Esophagus squamous epithelium (tissue), 5 donors: ENCODE data around the gene PTPRN2. TPM values are rescaled to one million over a fixed set of nuclear protein-coding genes. Genes with fewer than 3 reads are reported as not detected.

Experiments
- DNase-seq: peaks from one replicate; lab custom pipeline; 2025; lab: John Stamatoyannopoulos, UW
- H3K27ac ChIP-seq, 4 donors: fragments of 200-600 bp; sonication (generic); one replicate each; pipeline ENCODE4 v1.5.1; 2016 to 2019; ENCODE audit warnings: mild to moderate bottlenecking in 1 of 4
- H3K27me3 ChIP-seq, 4 donors: fragments of 200-600 bp; sonication (generic); 1 replicate in 3 of 4; 2 replicates in 1 of 4; pipeline versions ENCODE4 v1.5.1 to v1.6.0; 2017 to 2021; ENCODE audit warnings: antibody characterized with exemption in 1 of 4
- H3K36me3 ChIP-seq, 3 donors: fragments of 200-600 bp; sonication (generic); one replicate each; pipeline ENCODE4 v1.5.1; 2016 to 2019
- H3K4me1 ChIP-seq, 3 donors: fragments of 200-600 bp; sonication (generic); one replicate each; pipeline ENCODE4 v1.5.1; 2017 to 2019
- H3K4me3 ChIP-seq, 4 donors: fragments of 200-600 bp; sonication (generic); 1 replicate in 3 of 4; 2 replicates in 1 of 4; pipeline ENCODE4 v1.5.1; 2016 to 2019; ENCODE audit warnings: mild to moderate bottlenecking in 2 of 4, moderate library complexity in 1 of 4
- H3K9me3 ChIP-seq, 3 donors: fragments of 200-600 bp; sonication (generic); one replicate each; pipeline ENCODE4 v1.5.1; 2016 to 2019
- POLR2A ChIP-seq, 4 donors: fragments of 450-650 bp; IDR thresholded peaks; one replicate each; pipeline ENCODE4 v1.6.1; 2017; ENCODE audit warnings: antibody characterized with exemption in 4 of 4, mild to moderate bottlenecking in 4 of 4, moderate library complexity in 3 of 4
- WGBS, 2 donors: methylation state at CpG; one replicate each; pipeline ENCODE4 v1.1.5; 2018; 5-methylcytosine and 5-hydroxymethylcytosine counted together
- intact Hi-C: fragments of 100-400 bp; cut with DNase I; formaldehyde crosslinking; loops from one replicate; pipeline ENCODE4 v1.15.0; 2022
- total RNA-seq, 4 donors: library from RNA; depleted of rRNA; stranded (reverse); fragments of >200 nt; gene quantifications; one replicate each; pipeline ENCODE4 v1.1.0, GENCODE V29; 2016
- TF ChIP-seq, protein P1 (sequence below), 6 experiments: fragments of 450-650 bp in 4 of 6; fragments of 200-600 bp in 2 of 6; sonication (generic) in 2 of 6; IDR thresholded peaks; one replicate each; pipeline ENCODE4 v1.5.1; 2016 to 2019; ENCODE audit warnings: antibody characterized with exemption in 6 of 6, mild to moderate bottlenecking in 4 of 6, moderate library complexity in 4 of 6
- donor health status: DM: yes; HTN: yes; CAD: no.

The PTPRN2 gene
- total RNA-seq, 4 donors from 2014 or later: 0.38 to 2.7 (median 1.0) TPM

DNA sequence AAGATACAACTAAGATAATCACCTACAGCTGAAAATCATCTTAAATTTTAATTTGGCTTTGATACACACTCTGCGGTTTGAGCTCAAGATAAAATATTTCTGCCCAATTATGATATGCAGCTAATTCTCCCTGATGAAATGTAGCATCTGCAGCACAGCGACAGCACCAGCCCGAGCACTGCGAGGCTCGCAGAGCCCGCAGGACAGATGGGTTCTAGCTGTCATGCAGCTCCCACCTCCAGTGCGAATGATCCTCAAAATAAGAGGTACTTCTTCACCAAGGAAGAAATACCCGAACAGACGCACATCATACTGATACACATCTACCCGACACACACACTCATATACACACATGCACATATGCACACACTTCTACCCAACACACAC lies 457.6 kb downstream of the PTPRN2 start:
- no peaks in the 10 kb centered on the region for H3K27me3 ChIP-seq
- H3K9me3 ChIP-seq: no peaks in the 10 kb centered on the region
- H3K27ac ChIP-seq: no peak overlapping the region
- DNase-seq: no peak
- intact Hi-C loops: no loop called here
- no peaks in the 10 kb centered on the region for H3K36me3 ChIP-seq
- WGBS, 2 donors: 86 to 93% methylated on average over 9 to 10 of the region's 10 CpGs
- TF ChIP-seq, protein P1, sequence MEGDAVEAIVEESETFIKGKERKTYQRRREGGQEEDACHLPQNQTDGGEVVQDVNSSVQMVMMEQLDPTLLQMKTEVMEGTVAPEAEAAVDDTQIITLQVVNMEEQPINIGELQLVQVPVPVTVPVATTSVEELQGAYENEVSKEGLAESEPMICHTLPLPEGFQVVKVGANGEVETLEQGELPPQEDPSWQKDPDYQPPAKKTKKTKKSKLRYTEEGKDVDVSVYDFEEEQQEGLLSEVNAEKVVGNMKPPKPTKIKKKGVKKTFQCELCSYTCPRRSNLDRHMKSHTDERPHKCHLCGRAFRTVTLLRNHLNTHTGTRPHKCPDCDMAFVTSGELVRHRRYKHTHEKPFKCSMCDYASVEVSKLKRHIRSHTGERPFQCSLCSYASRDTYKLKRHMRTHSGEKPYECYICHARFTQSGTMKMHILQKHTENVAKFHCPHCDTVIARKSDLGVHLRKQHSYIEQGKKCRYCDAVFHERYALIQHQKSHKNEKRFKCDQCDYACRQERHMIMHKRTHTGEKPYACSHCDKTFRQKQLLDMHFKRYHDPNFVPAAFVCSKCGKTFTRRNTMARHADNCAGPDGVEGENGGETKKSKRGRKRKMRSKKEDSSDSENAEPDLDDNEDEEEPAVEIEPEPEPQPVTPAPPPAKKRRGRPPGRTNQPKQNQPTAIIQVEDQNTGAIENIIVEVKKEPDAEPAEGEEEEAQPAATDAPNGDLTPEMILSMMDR (IDR thresholded peaks at IDR 0.05): no peak
- no peak overlapping the region for H3K4me3 ChIP-seq
- no peaks in the 10 kb centered on the region for H3K4me1 ChIP-seq

DNA sequence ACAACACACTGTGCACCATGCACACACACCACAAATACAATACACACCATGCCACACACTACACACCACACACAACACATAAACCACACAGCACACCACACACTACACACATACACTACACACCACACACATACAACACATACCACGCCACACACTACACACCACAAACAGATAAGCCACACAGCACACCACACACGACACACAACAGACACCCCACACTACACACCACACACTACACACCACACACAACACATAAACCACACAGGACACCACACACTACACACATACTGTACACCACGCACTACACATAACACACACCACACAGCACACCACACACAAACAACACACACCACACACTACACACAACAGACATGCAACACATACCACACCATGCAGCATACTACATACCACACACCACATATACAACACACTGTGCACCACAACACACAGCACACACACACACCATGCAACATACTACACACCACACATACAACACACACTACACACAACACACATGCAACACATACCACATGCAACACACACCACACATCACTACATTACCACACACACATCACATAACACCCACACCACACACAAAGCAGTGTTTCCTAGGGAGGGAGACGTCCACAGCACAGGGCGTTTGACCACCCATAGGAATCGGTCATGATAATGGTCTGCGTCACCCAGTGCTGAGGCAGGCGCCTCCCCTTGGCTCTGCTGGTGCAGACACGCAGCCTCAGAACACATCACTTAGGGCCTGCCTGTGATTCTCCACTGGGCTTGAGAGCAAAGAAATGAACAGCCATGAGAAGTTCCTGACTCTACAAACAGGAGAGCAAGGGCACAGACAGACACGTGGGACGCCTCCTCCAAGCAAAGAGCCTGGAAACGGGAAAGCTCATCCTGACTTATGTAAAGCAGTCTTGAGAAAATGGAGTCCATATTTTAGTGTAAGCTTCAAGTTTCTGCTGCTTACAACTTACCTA lies 458.3 kb downstream of the PTPRN2 start:
- 86 to 90% methylated on average over 8 to 9 of the region's 12 CpGs for WGBS, 2 donors
- no peaks in the 10 kb centered on the region for H3K4me1 ChIP-seq
- no peaks in the 10 kb centered on the region for H3K27me3 ChIP-seq
- intact Hi-C loops: no loop called here
- H3K9me3 ChIP-seq: no peaks in the 10 kb centered on the region
- no peak overlapping the region for H3K27ac ChIP-seq
- H3K4me3 ChIP-seq: no peak overlapping the region
- no peak for DNase-seq
- no peaks in the 10 kb centered on the region for H3K36me3 ChIP-seq
- TF ChIP-seq, protein P1 (IDR thresholded peaks at IDR 0.05): no peak
- TF ChIP-seq POLR2A (IDR thresholded peaks at IDR 0.05): no peak

DNA sequence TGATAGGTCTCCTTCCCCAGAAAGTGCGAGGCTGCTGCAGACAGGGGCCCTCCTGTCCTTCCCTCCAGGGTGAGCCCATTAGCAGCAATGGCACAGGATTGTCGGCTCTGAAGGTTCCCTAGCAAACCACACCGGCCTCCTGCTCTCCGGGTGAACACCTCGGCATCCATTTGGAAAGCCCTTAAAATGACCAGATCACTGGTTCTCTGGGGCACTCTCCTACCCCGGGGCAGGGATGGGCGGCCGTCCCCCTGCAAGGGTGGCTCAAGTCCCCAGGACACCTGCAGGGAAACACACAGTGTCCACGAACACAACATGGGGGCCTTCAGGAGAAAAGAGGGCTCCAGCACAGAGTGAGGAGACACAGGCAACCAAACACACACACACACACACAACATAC lies 459.1 kb downstream of the PTPRN2 start:
- Histone ChIP-seq H3K4me3 (no peak overlapping the region), H3K27ac (no peak overlapping the region), H3K27me3 (no peaks in the 10 kb centered on the region), H3K9me3 (no peaks in the 10 kb centered on the region), H3K4me1 (no peaks in the 10 kb centered on the region), H3K36me3 (no peaks in the 10 kb centered on the region)
- 40% methylated on average over 1 of the region's 9 CpGs; no CpG with 5 or more reads in 1 of the 2 donors for WGBS, 2 donors
- intact Hi-C loops: no loop called here
- TF ChIP-seq, protein P1 (IDR thresholded peaks at IDR 0.05): no peak
- no peak for TF ChIP-seq POLR2A (IDR thresholded peaks at IDR 0.05)
- DNase-seq: no peak

DNA sequence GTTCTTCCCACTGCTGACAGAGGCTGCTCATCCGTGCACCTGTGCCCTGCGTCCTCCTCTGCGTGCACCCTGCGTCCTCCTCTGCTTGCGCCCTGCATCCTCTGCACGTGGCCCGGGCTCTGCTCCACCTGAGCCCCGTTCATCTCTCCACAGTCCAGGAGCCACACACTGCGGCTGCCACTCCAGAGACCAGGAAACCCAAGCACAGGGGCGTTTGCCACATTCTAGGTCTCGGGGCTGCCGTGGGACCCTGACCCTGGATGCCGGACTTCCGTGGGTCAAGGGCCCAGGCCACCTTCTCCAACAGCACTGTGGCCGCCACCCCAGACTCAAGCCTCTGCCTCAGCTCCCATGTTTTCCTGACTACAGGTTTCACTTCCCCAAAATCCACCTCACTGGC lies 460.4 kb downstream of the PTPRN2 start:
- intact Hi-C loops: no loop called here
- Histone ChIP-seq H3K27ac (no peak overlapping the region), H3K27me3 (no peaks in the 10 kb centered on the region), H3K9me3 (no peaks in the 10 kb centered on the region), H3K4me1 (no peaks in the 10 kb centered on the region), H3K36me3 (no peaks in the 10 kb centered on the region), H3K4me3 (no peak overlapping the region)
- DNase-seq: no peak
- WGBS, 2 donors: 89 to 91% methylated on average over 11 to 15 of the region's 15 CpGs
- no peak for TF ChIP-seq POLR2A (IDR thresholded peaks at IDR 0.05)
- TF ChIP-seq, protein P1 (IDR thresholded peaks at IDR 0.05): no peak

DNA sequence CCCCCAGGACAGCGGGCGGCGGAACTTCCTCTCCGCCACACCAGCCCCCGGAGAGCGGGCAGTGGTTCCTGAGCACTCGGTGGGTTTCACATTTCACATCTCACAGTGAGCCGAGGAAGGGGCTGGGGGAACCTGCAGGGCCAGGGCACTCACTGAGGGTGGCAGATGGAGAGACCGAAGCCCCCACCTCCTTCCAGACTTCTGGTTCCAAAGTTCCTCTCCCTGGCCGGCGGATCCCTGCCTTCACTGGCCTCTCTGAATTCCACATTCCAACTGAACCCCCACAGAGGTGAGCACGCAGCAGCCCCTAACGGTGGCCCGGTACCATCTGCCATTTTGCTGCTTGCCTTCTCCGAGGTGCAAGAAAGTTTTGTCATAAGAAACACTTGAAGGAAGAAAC lies 461.0 kb downstream of the PTPRN2 start:
- WGBS, 2 donors: 92 to 98% methylated on average over 8 to 9 of the region's 15 CpGs
- Histone ChIP-seq H3K36me3 (no peaks in the 10 kb centered on the region), H3K9me3 (no peaks in the 10 kb centered on the region), H3K4me3 (no peak overlapping the region), H3K4me1 (no peaks in the 10 kb centered on the region), H3K27me3 (no peaks in the 10 kb centered on the region), H3K27ac (no peak overlapping the region)
- no peak for TF ChIP-seq POLR2A (IDR thresholded peaks at IDR 0.05)
- TF ChIP-seq, protein P1 (IDR thresholded peaks at IDR 0.05): no peak
- intact Hi-C loops: no loop called here
- DNase-seq: no peak
